Suprapubic skin (tissue), 2 donors: Measurements from ENCODE around the gene RIOX2.

Source experiments
- EP300 ChIP-seq: sonication (generic); formaldehyde crosslinking; IDR thresholded peaks from one replicate; pipeline ENCODE4 v1.6.1; 2017; ENCODE audit warnings: antibody characterized with exemption
- POLR2A ChIP-seq, 2 donors: fragments of 450-650 bp; IDR thresholded peaks; one replicate each; pipeline ENCODE4 v1.6.1; 2017; ENCODE audit warnings: antibody characterized with exemption in 2 of 2, mild to moderate bottlenecking in 2 of 2, moderate library complexity in 2 of 2

DNA sequence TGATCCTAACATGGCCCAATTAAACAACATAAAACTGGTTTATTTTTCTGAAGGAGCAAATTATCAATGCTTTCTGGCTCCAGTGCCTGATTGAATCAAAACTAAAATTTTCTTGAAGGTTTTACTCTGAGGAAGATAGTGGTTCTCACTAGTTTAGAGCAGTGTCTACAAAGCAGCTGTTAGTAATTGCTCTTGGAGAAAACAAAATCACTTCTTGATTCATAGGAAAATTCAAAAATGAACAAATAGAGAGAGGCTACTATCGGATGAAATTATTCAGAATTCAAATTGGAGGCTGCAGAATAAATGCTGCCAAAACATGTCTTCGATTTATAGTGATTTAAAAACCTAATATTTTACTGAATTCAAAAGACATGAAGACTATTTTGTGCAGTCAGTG is 15.1 kb upstream of the RIOX2 start:
- TF ChIP-seq EP300 (no peak), POLR2A (IDR thresholded peaks at IDR 0.05) (no peak)
